ENCODE measurements around the gene CAPN15. TPM values are rescaled to one million over a fixed set of nuclear protein-coding genes. Genes with fewer than 3 reads are reported as not detected.

Gene CAPN15
- total RNA-seq, 2 experiments from 2014 or later: 64.7 to 69.7 TPM

DNA sequence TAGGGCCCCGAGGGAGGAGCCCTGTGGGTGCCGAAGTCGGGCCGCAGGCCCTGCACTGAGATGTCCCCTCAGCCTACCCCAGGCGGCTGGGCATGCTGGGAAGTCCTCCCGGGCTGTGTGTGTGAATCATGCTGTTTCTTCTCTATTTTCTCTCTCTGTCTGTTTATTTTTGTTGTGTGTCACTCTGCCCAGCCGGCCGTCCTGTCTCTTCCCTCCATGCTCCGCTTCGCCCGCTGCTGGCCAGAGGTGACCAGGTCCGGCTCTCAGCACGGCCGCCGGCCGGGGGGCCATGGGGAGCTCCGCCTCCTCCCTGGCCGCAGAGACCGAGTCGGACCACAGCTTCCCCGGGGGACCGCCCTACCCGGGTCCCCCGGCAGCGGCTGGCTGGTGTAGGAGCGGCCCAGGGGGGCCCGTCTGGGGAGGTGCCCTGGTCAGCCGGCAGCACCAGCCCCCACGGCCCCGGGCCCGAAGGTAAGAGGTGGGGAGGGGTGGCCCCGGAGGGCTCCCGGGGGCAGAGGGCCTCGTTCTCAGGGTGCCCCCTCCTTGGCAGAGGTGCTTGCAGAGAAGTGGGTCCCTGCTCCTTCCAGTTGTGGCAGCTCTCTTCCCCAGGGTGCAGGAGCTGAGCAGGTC lies 12.5 kb downstream of the CAPN15 start:
- POLR2A ChIA-PET: no interaction called here
- H3K4me3 Mint-ChIP-seq: no peak overlapping the region

DNA sequence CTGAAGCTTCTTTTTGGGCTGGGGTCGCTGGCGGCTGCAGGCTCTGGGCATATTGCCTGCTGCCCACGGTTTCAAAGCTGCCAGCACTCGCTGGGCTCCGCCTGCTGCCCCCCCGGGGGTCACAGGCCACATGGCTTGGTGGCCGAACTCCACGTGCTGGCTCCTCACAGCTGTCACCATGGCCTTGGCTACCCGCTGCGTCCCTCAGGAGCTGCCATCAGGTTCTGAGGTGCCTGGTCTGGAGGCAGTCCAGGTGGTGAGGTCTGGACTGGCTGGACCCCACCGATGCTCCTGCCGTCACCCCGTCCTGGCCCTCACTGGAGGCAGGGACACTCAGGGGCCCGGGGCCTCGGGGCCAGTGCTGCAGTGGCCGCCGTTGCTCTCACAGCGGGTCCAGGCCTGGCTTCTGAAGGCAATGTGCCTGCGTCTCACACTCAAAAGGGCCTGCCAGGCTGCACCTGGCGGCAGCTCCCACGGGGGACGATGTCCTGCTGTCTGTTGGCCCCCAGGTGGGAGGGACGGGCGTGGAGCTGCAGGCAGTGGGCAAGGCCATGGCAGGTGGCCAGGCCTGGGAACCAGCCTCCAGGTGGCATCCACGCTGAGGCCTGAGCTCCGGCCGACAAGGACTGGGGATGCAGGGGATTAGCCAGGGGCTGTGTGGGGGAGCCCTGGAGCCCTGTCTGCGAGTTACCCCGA lies 13.3 kb downstream of the CAPN15 start:
- H3K9me3 Mint-ChIP-seq (ENCODE audit: low read depth): no peaks in the 10 kb centered on the region
- H3K27me3 Mint-ChIP-seq: no peaks in the 10 kb centered on the region
- CTCF ChIA-PET: interaction anchor here (0.8 kb wide), 1 partner anchor 22 kb away, joined by 3 read pairs; no protein-coding TSS in a partner anchor
- DNase-seq (no peak), ATAC-seq (no peak)
- no peak overlapping the region for H3K4me3 Mint-ChIP-seq
- H3K36me3 Mint-ChIP-seq (ENCODE audit: low read depth): peaks cover 5% of the 10 kb centered on the region
- intact Hi-C loops (cut with DNase I, micrococcal nuclease): no loop called here
- POLR2A ChIA-PET: no interaction called here
- peaks cover 1% of the 10 kb centered on the region for H3K4me1 Mint-ChIP-seq
- no peak overlapping the region for H3K27ac Mint-ChIP-seq

More for the DNA sequence above, 12.5 kb downstream of the CAPN15 start:
- Mint-ChIP-seq H3K27me3 (no peaks in the 10 kb centered on the region), H3K9me3 (ENCODE audit: low read depth) (no peaks in the 10 kb centered on the region), H3K4me1 (peaks cover 1% of the 10 kb centered on the region), H3K27ac (no peak overlapping the region), H3K36me3 (ENCODE audit: low read depth) (peaks cover 5% of the 10 kb centered on the region)
- CTCF ChIA-PET: interaction anchor here (0.8 kb wide), 1 partner anchor 21 kb away, joined by 3 read pairs; no protein-coding TSS in a partner anchor
- intact Hi-C loops (cut with DNase I, micrococcal nuclease): no loop called here
- ATAC-seq: no peak
- no peak for DNase-seq

DNA sequence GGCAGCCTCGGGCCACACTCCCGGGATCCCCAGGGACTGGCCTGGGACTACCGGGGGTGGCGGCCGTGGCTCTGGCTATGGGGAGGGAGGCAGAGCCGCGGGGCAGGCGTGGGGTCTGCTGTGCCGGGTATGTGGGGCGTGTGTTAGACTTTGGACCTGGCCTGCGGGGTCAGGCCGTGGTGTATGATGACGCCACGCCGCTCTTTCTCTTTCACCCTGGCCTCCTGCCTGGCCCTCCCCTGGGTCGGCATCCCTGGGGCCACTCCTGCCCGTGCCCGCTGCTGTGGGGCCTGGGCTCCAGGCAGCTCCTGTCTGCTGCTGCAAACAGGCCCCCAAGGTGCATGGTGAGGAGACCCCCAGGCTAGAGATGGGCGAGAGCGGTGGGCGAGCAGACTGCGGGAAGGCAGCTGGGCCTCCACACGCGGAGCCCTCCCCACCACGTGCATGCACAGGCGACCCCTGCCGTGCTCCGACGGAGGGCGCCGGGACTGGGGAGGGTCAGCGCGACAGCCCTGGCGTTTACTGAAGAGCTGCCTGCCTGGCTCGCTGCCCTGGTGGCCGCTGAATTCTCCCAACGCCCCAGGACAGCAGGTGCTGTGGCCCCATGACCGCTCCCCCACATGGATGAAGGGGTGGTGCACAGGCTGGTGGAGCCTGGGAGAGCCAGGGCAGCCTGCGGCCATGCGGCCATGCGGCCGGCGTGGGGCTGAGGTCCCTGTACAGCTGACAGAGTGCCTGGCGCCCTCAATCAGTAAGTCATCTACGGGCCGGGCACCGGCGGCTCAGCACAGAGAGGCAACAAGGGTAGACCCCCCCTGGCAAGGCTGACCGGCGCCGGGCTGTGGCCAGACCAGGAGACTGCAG lies 16.0 kb downstream of the CAPN15 start:
- H3K27ac Mint-ChIP-seq: no peak overlapping the region
- no peak overlapping the region for H3K4me3 Mint-ChIP-seq
- no peaks in the 10 kb centered on the region for H3K27me3 Mint-ChIP-seq
- ChIA-PET CTCF (no interaction called here), POLR2A (no interaction called here)
- no peak for ATAC-seq
- H3K36me3 Mint-ChIP-seq (ENCODE audit: low read depth): peaks cover 5% of the 10 kb centered on the region
- H3K4me1 Mint-ChIP-seq: peaks cover 1% of the 10 kb centered on the region
- DNase-seq: no peak
- no peaks in the 10 kb centered on the region for H3K9me3 Mint-ChIP-seq (ENCODE audit: low read depth)
- intact Hi-C loops (cut with DNase I, micrococcal nuclease): no loop called here

DNA sequence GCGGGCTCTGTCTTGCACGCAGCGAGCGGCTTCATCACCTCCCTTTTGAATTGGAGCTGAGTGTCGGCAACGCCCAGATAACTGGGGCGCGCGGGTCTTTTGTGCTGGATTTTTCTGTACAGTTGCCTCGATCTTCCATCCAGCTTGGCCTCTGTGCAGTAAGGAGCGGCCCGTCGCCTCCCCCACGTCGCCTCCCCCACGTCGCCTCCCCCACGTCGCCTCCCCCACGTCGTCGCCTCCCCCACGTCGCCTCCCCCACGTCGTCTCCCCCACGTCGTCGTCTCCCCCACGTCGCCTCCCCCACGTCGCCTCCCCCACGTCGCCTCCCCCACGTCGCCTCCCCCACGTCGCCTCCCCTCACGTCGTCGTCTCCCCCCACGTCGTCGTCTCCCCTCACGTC lies 17.0 kb downstream of the CAPN15 start:
- no peaks in the 10 kb centered on the region for H3K27me3 Mint-ChIP-seq
- H3K36me3 Mint-ChIP-seq (ENCODE audit: low read depth): peaks cover 6% of the 10 kb centered on the region
- no peak overlapping the region for H3K4me3 Mint-ChIP-seq
- H3K9me3 Mint-ChIP-seq (ENCODE audit: low read depth): no peaks in the 10 kb centered on the region
- H3K27ac Mint-ChIP-seq: no peak overlapping the region
- POLR2A ChIA-PET: no interaction called here
- H3K4me1 Mint-ChIP-seq: peaks cover 1% of the 10 kb centered on the region
- no peak for DNase-seq
- ATAC-seq: no peak
- CTCF ChIA-PET: no interaction called here
- intact Hi-C loops (cut with DNase I, micrococcal nuclease): no loop called here

DNA sequence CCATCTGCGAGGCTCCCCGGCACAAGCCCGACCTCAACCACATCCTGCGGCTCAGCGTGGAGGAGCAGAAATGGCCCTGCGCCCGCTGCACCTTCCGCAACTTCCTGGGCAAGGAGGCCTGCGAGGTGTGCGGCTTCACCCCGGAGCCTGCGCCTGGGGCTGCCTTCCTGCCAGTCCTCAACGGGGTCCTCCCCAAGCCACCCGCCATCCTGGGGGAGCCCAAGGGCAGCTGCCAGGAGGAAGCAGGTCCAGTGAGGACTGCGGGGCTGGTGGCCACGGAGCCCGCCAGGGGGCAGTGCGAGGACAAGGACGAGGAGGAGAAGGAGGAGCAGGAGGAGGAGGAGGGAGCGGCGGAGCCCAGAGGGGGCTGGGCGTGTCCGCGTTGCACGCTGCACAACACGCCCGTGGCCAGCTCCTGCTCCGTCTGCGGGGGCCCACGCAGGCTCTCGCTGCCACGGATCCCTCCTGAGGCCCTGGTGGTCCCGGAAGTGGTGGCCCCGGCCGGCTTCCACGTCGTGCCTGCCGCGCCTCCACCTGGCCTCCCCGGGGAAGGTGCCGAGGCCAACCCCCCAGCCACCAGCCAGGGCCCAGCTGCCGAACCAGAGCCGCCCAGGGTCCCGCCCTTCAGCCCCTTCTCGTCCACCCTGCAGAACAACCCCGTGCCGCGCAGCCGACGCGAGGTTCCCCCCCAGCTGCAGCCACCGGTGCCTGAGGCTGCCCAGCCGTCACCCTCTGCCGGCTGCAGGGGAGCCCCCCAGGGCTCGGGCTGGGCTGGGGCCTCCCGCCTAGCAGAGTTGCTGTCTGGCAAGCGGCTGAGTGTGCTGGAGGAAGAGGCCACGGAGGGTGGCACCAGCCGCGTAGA lies 19.6 kb downstream of the CAPN15 start:
- CTCF ChIA-PET: no interaction called here
- no peak overlapping the region for H3K4me3 Mint-ChIP-seq
- no peak overlapping the region for H3K27ac Mint-ChIP-seq
- H3K27me3 Mint-ChIP-seq: no peaks in the 10 kb centered on the region
- peaks cover 1% of the 10 kb centered on the region for H3K4me1 Mint-ChIP-seq
- peak; percentile 59 for ATAC-seq
- no peaks in the 10 kb centered on the region for H3K9me3 Mint-ChIP-seq (ENCODE audit: low read depth)
- DNase-seq: peak; percentile 62
- intact Hi-C loops (cut with DNase I, micrococcal nuclease): no loop called here
- POLR2A ChIA-PET: no interaction called here
- H3K36me3 Mint-ChIP-seq (ENCODE audit: low read depth): peaks cover 4% of the 10 kb centered on the region

DNA sequence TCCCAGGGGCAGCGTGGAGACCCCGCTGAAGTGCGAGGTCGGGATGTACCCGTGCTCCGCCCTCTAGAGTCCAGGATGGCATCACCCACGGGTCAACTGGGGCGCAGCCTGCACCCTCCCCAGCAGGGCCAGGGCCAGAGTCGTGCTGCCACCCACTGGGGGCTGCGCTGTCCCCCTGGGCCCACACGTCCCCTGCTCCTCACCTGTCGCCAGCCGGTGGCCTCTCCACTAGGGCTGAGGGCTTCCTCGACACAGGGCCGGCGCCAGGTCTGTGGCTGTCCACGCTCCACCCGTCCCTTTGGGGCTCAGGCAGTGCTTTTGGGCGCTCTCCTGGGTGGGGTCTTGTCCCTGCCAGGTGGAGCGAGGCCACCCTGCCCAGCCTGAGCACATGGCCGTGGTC lies 21.1 kb downstream of the CAPN15 start:
- POLR2A ChIA-PET: no interaction called here
- H3K9me3 Mint-ChIP-seq (ENCODE audit: low read depth): no peaks in the 10 kb centered on the region
- no peak overlapping the region for H3K4me3 Mint-ChIP-seq
- CTCF ChIA-PET: no interaction called here
- H3K4me1 Mint-ChIP-seq: peaks cover 1% of the 10 kb centered on the region
- DNase-seq (no peak), ATAC-seq (no peak)
- intact Hi-C loops (cut with DNase I, micrococcal nuclease): no loop called here
- H3K27ac Mint-ChIP-seq: no peak overlapping the region
- H3K27me3 Mint-ChIP-seq: no peaks in the 10 kb centered on the region
- H3K36me3 Mint-ChIP-seq (ENCODE audit: low read depth): peaks cover 2% of the 10 kb centered on the region

DNA sequence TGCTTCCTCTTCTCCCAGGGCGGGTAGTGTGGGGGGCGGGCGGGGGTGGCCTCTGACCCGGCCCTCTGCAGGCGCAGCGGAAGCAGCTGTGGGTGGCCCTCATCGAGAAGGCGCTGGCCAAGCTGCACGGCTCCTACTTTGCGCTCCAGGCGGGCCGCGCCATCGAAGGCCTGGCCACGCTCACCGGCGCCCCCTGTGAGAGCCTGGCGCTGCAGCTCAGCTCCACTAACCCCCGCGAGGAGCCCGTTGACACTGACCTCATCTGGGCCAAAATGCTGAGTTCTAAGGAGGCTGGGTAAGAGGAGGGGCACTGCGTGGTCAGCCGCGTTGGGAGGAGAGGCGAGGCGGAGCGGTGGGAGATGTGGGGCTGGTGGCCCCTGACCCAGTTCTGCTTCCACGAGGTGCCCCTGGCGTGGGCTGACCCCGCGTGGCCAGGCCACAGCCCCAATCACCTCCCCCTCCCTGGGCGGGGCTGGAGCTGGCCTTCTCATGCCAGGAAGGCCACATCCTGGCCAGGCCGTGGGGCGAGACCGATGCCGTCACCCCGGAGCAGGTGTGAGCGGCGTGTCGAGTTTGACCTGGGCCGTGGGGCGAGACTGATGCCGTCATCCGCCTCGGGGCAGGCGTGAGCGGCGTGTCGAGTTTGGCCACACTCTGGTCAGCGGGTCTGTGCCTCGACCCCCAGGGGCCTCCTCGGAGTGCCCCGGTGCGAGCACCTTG lies 22.2 kb downstream of the CAPN15 start:
- ATAC-seq (no peak), DNase-seq (no peak)
- no peak overlapping the region for H3K27ac Mint-ChIP-seq
- no peaks in the 10 kb centered on the region for H3K9me3 Mint-ChIP-seq (ENCODE audit: low read depth)
- no peak overlapping the region for H3K4me3 Mint-ChIP-seq
- H3K27me3 Mint-ChIP-seq: no peaks in the 10 kb centered on the region
- POLR2A ChIA-PET: no interaction called here
- H3K4me1 Mint-ChIP-seq: peaks cover 1% of the 10 kb centered on the region
- intact Hi-C loops (cut with DNase I, micrococcal nuclease): no loop called here
- H3K36me3 Mint-ChIP-seq (ENCODE audit: low read depth): peaks cover 2% of the 10 kb centered on the region
- CTCF ChIA-PET: no interaction called here

DNA sequence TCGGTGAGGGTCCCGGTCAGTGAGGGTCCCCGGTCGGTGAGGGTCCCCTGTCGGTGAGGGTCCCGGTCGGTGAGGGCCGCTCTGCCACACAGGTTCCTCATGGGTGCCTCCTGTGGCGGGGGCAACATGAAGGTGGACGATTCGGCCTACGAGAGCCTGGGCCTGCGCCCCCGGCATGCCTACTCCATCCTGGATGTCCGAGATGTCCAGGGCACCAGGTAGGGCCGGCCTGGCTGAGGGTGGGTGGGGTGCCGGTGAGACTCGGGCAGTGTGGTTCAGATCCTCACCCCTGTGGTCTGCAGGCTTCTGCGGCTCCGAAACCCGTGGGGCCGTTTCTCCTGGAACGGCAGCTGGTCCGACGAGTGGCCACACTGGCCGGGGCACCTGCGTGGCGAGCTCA lies 23.7 kb downstream of the CAPN15 start:
- peaks cover 2% of the 10 kb centered on the region for H3K36me3 Mint-ChIP-seq (ENCODE audit: low read depth)
- ATAC-seq: no peak
- DNase-seq: no peak
- intact Hi-C loops (cut with DNase I, micrococcal nuclease): no loop called here
- no peak overlapping the region for H3K27ac Mint-ChIP-seq
- no peaks in the 10 kb centered on the region for H3K27me3 Mint-ChIP-seq
- ChIA-PET POLR2A (no interaction called here), CTCF (interaction anchor here (0.6 kb wide), 1 partner anchor 454 kb away, joined by 3 read pairs; no protein-coding TSS in a partner anchor)
- no peak overlapping the region for H3K4me3 Mint-ChIP-seq
- no peaks in the 10 kb centered on the region for H3K9me3 Mint-ChIP-seq (ENCODE audit: low read depth)
- no peaks in the 10 kb centered on the region for H3K4me1 Mint-ChIP-seq

DNA sequence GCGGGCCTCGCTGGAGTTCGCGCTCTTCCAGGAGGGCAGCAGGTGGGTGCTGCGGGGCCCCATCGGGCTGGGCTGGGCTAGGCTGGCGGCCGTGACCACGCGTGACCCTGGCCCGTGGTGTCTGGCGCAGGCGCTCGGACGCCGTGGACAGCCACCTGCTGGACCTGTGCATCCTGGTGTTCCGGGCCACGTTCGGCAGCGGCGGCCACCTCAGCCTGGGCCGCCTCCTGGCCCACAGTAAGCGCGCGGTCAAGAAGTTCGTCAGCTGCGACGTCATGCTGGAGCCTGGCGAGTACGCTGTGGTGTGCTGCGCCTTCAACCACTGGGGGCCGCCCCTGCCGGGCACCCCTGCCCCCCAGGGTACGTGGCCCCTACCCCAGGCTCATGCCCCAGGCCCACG lies 24.7 kb downstream of the CAPN15 start:
- Mint-ChIP-seq H3K9me3 (ENCODE audit: low read depth) (no peaks in the 10 kb centered on the region), H3K4me3 (no peak overlapping the region), H3K27me3 (no peaks in the 10 kb centered on the region), H3K27ac (no peak overlapping the region), H3K36me3 (ENCODE audit: low read depth) (peaks cover 2% of the 10 kb centered on the region), H3K4me1 (no peaks in the 10 kb centered on the region)
- ATAC-seq: no peak
- DNase-seq: no peak
- ChIA-PET CTCF (no interaction called here), POLR2A (no interaction called here)
- intact Hi-C loops (cut with DNase I, micrococcal nuclease): no loop called here

DNA sequence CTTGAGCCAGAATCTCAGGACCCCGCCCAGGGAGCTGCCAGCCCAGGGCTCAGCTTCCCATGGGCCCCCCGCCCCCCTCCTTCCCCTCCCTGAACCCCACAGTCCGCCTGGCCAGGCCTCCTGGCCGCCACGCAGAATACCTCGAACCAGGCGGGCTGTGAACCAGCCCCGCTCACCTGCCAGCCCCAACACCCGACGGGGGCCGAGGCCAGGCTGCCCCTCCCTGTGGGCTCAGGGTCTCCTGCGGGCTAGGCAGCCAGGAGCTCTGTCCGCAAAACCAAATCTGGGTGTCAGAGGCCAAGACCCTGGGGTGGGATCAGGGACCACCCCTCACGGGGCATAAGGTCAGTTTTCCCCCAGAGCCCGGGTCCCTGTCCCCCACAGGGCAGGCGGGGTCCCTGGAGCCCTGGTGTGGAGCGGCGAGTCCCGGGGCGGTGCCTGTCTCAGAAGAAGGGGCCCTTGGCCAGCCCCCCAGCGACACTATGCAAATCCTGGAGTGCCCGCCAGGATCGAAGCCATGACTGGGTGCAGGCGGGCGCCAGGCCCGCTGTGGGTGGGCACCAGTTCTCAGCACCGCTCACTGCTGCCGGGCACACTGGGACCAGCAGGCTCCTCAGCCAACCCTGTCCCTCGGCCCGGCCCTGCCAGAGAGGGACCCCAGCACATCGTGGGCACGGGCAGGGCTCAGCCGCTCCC lies 26.2 kb downstream of the CAPN15 start:
- H3K27me3 Mint-ChIP-seq: peaks cover 6% of the 10 kb centered on the region
- CTCF ChIA-PET: no interaction called here
- peaks cover 2% of the 10 kb centered on the region for H3K36me3 Mint-ChIP-seq (ENCODE audit: low read depth)

More for the DNA sequence above, 26.2 kb downstream of the CAPN15 start:
- no peak overlapping the region for H3K27ac Mint-ChIP-seq
- H3K4me1 Mint-ChIP-seq: no peaks in the 10 kb centered on the region
- H3K4me3 Mint-ChIP-seq: no peak overlapping the region
- POLR2A ChIA-PET: no interaction called here
- intact Hi-C loops (cut with DNase I, micrococcal nuclease): no loop called here
- no peaks in the 10 kb centered on the region for H3K9me3 Mint-ChIP-seq (ENCODE audit: low read depth)
- no peak for DNase-seq
- ATAC-seq: no peak
